ENCODE results near the gene PPP1R12C. TPM values are rescaled to one million over a fixed set of nuclear protein-coding genes. Genes with fewer than 3 reads are reported as not detected.
A peak's percentile ranks its signal among the peaks of the same experiment; 100 is the strongest.

PPP1R12C gene
- total and polyA plus RNA-seq, 2 donors from 2014 or later, result 89.0 to 146 TPM

GRCh38 chr19:55113570-55114039 is 3.8 kb downstream of the PPP1R12C start:
- Histone ChIP-seq H3K9me3 (ENCODE audit: control insufficient read depth in 2 of 3, insufficient read depth in 1 of 3, low read length in 3 of 3) (no peaks in the 10 kb centered on the region), H3K27me3 (ENCODE audit: control insufficient read depth, insufficient read depth, low read length) (no peaks in the 10 kb centered on the region), H3K4me1 (ENCODE audit: control insufficient read depth in 2 of 3, insufficient read depth in 2 of 3, low read depth in 1 of 3, low read length in 3 of 3) (peaks cover 0 to 26% (median 0%) of the 10 kb centered on the region in 3 donors), H3K4me3 (ENCODE audit: low read length in 3 of 3) (no peak overlapping the region), H3K9ac (ENCODE audit: low read length in 3 of 3) (peak overlapping the region in 1 of 3 donors; percentile 29), H3K36me3 (ENCODE audit: control insufficient read depth in 2 of 3, insufficient read depth in 3 of 3, low read length in 3 of 3) (peaks cover 0 to 6% (median 4%) of the 10 kb centered on the region in 3 donors), H3K27ac (ENCODE audit: low read depth in 2 of 2, low read length in 2 of 2) (peak overlapping the region; percentile 63 to 83)
- DNase-seq (peak; percentile 95 to 98 (median 96)), FAIRE-seq (no peak)
- intact Hi-C loops (cut with DNase I), result no loop called here
- TF ChIP-seq CTCF (IDR thresholded peaks at IDR 0.05; ENCODE audit: borderline replicate concordance, extremely low read depth, insufficient read depth), result no peak

GRCh38 chr19:55112777-55113569 is 4.5 kb downstream of the PPP1R12C start:
- Histone ChIP-seq H3K27ac (ENCODE audit: low read depth in 2 of 2, low read length in 2 of 2) (peak overlapping the region; percentile 63 to 83), H3K27me3 (ENCODE audit: control insufficient read depth, insufficient read depth, low read length) (no peaks in the 10 kb centered on the region), H3K9ac (ENCODE audit: low read length in 3 of 3) (peak overlapping the region in 1 of 3 donors; percentile 29), H3K4me1 (ENCODE audit: control insufficient read depth in 2 of 3, insufficient read depth in 2 of 3, low read depth in 1 of 3, low read length in 3 of 3) (peaks cover 0 to 21% (median 0%) of the 10 kb centered on the region in 3 donors), H3K9me3 (ENCODE audit: control insufficient read depth in 2 of 3, insufficient read depth in 1 of 3, low read length in 3 of 3) (no peaks in the 10 kb centered on the region), H3K4me3 (ENCODE audit: low read length in 3 of 3) (no peak overlapping the region), H3K36me3 (ENCODE audit: control insufficient read depth in 2 of 3, insufficient read depth in 3 of 3, low read length in 3 of 3) (peaks cover 0 to 6% (median 4%) of the 10 kb centered on the region in 3 donors)
- FAIRE-seq (no peak), DNase-seq (peak; percentile 63 to 81 (median 66))
- no peak for TF ChIP-seq CTCF (IDR thresholded peaks at IDR 0.05; ENCODE audit: borderline replicate concordance, extremely low read depth, insufficient read depth)
- intact Hi-C loops (cut with DNase I), result no loop called here

GRCh38 chr19:55112246-55112776 is 5.1 kb downstream of the PPP1R12C start:
- H3K27ac ChIP-seq (ENCODE audit: low read depth in 2 of 2, low read length in 2 of 2), result peak overlapping the region; percentile 63 to 83

More at GRCh38 chr19:55112246-55112776, 5.1 kb downstream of the PPP1R12C start:
- DNase-seq (peak in 1 of 5 donors; percentile 62), FAIRE-seq (no peak)
- no peaks in the 10 kb centered on the region for H3K9me3 ChIP-seq (ENCODE audit: control insufficient read depth in 2 of 3, insufficient read depth in 1 of 3, low read length in 3 of 3)
- no peak overlapping the region for H3K4me3 ChIP-seq (ENCODE audit: low read length in 3 of 3)
- no peak for TF ChIP-seq CTCF (IDR thresholded peaks at IDR 0.05; ENCODE audit: borderline replicate concordance, extremely low read depth, insufficient read depth)
- peaks cover 0 to 21% (median 0%) of the 10 kb centered on the region in 3 donors for H3K4me1 ChIP-seq (ENCODE audit: control insufficient read depth in 2 of 3, insufficient read depth in 2 of 3, low read depth in 1 of 3, low read length in 3 of 3)
- H3K27me3 ChIP-seq (ENCODE audit: control insufficient read depth, insufficient read depth, low read length), result no peaks in the 10 kb centered on the region
- H3K9ac ChIP-seq (ENCODE audit: low read length in 3 of 3), result no peak overlapping the region
- peaks cover 0 to 6% (median 4%) of the 10 kb centered on the region in 3 donors for H3K36me3 ChIP-seq (ENCODE audit: control insufficient read depth in 2 of 3, insufficient read depth in 3 of 3, low read length in 3 of 3)
- intact Hi-C loops (cut with DNase I), result no loop called here
